Liver (tissue), 5 donors: ENCODE measurements around the gene DCX. TPM values are rescaled to one million over a fixed set of nuclear protein-coding genes. Genes with fewer than 3 reads are reported as not detected.

ENCODE experiments used
- polyA plus RNA-seq, 2 donors: library from polyadenylated mRNA; stranded (reverse) in 1 of 2; unstranded in 1 of 2; fragments of 200-250 nt in 1 of 2; fragments of >200 nt in 1 of 2; fragmentation: Nextera tagmentation in 1 of 2; extraction: Ambion mirVana in 1 of 2; gene quantifications; one replicate each; pipeline versions ENCODE4 v1.2.1 to v1.2.3, GENCODE V29; 2013 to 2015
- small RNA-seq: library from RNA; depleted of rRNA; stranded (forward); fragments of <200 nt; gene quantifications from one replicate; pipeline ENCODE3, GENCODE V24; 2014
- total RNA-seq, 2 donors: library from RNA; depleted of rRNA; stranded (reverse); fragments of >200 nt; gene quantifications; one replicate each; pipeline ENCODE4 v1.2.3, GENCODE V29; 2014
- donor health status: healthy.
- donor health status: healthy.
- donor health status: healthy.

Gene DCX
- total and polyA plus RNA-seq, 4 donors = 0.01 TPM; not detected in 3

Small RNA genes lying within 50 kb of the gene (small RNA-seq; reads per million reads assigned to genes)
- not detected for gene RNU6-496P

Other genes starting within 250 kb of the DCX start
- under 1 TPM; 0.23 to 0.33 TPM for gene CAPN6, start 141.7 kb downstream of the DCX start, total RNA-seq
- under 1 TPM; 0.13 to 0.26 TPM for gene CAPN6, start 141.7 kb downstream of the DCX start, polyA plus RNA-seq
- gene SERTM2, start 99.5 kb upstream of the DCX start, total RNA-seq = 10 to 100 TPM in 1 of 2 donors, under 1 TPM in 1; 0.09 to 16.2 TPM
- gene SERTM2, start 99.5 kb upstream of the DCX start, polyA plus RNA-seq = 1 to 10 TPM in 1 of 2 donors, under 1 TPM in 1; 0.96 to 4.3 TPM